ENCODE data around the gene PITX1.

PITX1 gene

GRCh38 chr5:135064235-135064570, 30.2 kb upstream of the PITX1 start:
- Histone ChIP-seq H3K4me3 (ENCODE audit: low read depth, low read length) (no peak overlapping the region), H3K27me3 (no peaks in the 10 kb centered on the region), H3K9me3 (no peaks in the 10 kb centered on the region), H3K36me3 (no peaks in the 10 kb centered on the region), H3K4me1 (no peaks in the 10 kb centered on the region)
- TF ChIP-seq, protein P1, sequence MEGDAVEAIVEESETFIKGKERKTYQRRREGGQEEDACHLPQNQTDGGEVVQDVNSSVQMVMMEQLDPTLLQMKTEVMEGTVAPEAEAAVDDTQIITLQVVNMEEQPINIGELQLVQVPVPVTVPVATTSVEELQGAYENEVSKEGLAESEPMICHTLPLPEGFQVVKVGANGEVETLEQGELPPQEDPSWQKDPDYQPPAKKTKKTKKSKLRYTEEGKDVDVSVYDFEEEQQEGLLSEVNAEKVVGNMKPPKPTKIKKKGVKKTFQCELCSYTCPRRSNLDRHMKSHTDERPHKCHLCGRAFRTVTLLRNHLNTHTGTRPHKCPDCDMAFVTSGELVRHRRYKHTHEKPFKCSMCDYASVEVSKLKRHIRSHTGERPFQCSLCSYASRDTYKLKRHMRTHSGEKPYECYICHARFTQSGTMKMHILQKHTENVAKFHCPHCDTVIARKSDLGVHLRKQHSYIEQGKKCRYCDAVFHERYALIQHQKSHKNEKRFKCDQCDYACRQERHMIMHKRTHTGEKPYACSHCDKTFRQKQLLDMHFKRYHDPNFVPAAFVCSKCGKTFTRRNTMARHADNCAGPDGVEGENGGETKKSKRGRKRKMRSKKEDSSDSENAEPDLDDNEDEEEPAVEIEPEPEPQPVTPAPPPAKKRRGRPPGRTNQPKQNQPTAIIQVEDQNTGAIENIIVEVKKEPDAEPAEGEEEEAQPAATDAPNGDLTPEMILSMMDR (IDR thresholded peaks at IDR 0.05; ENCODE audit: low read depth, low read length), result no peak
- DNase-seq, result no peak

DNA sequence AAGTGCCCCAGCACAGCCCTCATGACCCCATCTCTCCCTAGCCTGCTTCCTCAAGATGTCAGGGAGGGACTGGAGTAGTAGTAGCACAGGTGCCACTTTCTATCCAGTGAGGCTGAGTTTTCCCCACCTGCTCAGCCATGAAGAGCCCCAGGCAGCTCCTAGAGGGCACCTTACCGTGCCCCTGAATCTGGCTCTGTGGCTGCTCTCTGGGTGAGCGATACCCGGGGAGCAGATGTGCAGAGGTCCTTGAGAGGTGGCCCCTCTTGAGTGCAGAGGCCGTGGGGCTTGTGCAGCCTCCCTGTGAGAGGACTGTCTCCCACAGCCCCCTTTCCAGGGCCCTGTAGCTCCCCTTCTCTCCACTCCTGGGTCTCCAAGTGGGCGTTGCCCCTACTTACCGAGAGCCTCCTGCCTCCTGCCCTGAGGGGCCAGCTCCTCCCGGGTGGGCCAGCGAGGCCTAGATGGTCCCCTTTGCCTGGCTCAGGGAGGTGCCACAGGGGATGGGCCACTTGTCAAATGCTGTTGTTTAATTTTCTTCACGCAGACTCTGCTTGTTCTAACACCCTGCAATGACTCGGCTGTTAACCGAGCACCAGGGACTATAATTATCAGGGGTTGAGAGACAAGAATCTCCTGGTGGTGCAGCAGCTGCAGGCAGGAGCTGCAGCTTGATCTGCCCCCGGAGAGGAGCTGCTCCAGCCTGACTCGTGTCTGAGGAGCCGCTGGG, 29.6 kb upstream of the PITX1 start:
- H3K27me3 ChIP-seq, result no peaks in the 10 kb centered on the region
- H3K9me3 ChIP-seq, result no peaks in the 10 kb centered on the region
- H3K4me3 ChIP-seq (ENCODE audit: low read depth, low read length), result no peak overlapping the region
- H3K36me3 ChIP-seq, result no peaks in the 10 kb centered on the region
- TF ChIP-seq, protein P1 (IDR thresholded peaks at IDR 0.05; ENCODE audit: low read depth, low read length), result no peak
- H3K4me1 ChIP-seq, result no peaks in the 10 kb centered on the region
- no peak for DNase-seq

DNA sequence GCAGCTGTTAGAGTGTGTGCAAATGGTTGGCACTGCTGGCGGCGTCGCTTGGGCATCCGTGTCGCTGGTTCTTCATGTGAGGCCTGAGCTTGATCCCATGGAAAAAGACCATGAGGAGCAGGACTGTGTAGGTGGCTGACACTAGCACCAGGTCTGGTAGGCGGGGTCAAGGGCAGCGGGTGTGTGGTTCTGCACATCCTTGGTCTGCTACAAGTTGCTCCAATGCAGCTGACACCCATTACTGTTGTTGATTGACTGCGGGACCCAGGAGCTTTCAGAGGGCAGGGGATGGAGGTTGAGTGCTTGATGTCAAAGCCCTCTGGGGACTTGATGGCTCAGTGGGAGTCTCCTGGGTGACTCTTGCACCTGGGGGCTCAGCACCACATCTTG, 29.0 kb upstream of the PITX1 start:
- H3K9me3 ChIP-seq, result no peaks in the 10 kb centered on the region
- H3K4me3 ChIP-seq (ENCODE audit: low read depth, low read length), result no peak overlapping the region
- peak; percentile 7 for DNase-seq
- no peaks in the 10 kb centered on the region for H3K36me3 ChIP-seq
- TF ChIP-seq, protein P1 (IDR thresholded peaks at IDR 0.05; ENCODE audit: low read depth, low read length), result no peak
- no peaks in the 10 kb centered on the region for H3K27me3 ChIP-seq
- H3K4me1 ChIP-seq, result no peaks in the 10 kb centered on the region

- peak; percentile 5 for DNase-seq
- TF ChIP-seq, protein P1 (IDR thresholded peaks at IDR 0.05; ENCODE audit: low read depth, low read length), result no peak
- Histone ChIP-seq H3K4me1 (no peaks in the 10 kb centered on the region), H3K36me3 (no peaks in the 10 kb centered on the region), H3K4me3 (ENCODE audit: low read depth, low read length) (no peak overlapping the region), H3K9me3 (no peaks in the 10 kb centered on the region), H3K27me3 (no peaks in the 10 kb centered on the region)
Measured at GRCh38 chr5:135062216-135063055, 28.4 kb upstream of the PITX1 start.

DNA sequence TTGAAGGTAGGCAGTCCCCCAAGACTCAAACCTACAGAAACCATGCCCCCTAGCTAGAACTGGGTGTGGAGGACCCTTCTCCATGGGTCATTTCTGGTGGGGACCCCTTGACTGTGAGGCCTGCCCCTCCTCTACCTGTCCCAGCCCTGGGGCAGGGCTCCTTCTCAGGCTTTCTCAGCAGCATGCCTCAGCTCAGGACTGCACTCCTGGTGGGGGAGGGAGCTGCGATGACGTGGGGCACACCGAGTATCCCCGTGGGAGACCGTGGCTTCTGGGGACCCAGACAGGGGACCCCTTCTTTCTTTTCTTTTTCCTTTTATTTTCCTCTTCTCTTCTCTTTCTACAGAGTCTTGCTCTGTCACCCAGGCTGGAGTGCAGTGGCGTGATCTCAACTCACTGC, 27.0 kb upstream of the PITX1 start:
- TF ChIP-seq, protein P1 (IDR thresholded peaks at IDR 0.05; ENCODE audit: low read depth, low read length), result no peak
- no peak for DNase-seq
- H3K4me1 ChIP-seq, result no peaks in the 10 kb centered on the region
- H3K36me3 ChIP-seq, result no peaks in the 10 kb centered on the region
- H3K27me3 ChIP-seq, result no peaks in the 10 kb centered on the region
- H3K4me3 ChIP-seq (ENCODE audit: low read depth, low read length), result no peak overlapping the region
- no peaks in the 10 kb centered on the region for H3K9me3 ChIP-seq

- TF ChIP-seq, protein P1 (IDR thresholded peaks at IDR 0.05; ENCODE audit: low read depth, low read length), result no peak
- DNase-seq, result peak; percentile 4
- Histone ChIP-seq H3K4me1 (no peaks in the 10 kb centered on the region), H3K9me3 (no peaks in the 10 kb centered on the region), H3K4me3 (ENCODE audit: low read depth, low read length) (no peak overlapping the region), H3K36me3 (no peaks in the 10 kb centered on the region), H3K27me3 (no peaks in the 10 kb centered on the region)
Measured at GRCh38 chr5:135060021-135060420, 26.0 kb upstream of the PITX1 start.
